ENCODE results near the gene SMYD3. TPM values are rescaled to one million over a fixed set of nuclear protein-coding genes. Genes with fewer than 3 reads are reported as not detected.

The SMYD3 gene
- total RNA-seq, 3 donors from 2014 or later = 16.3 to 18.0 (median 16.4) TPM

GRCh38 chr1:246261639-246262038 lies 245.4 kb downstream of the SMYD3 start:
- no peak for TF ChIP-seq CTCF (IDR thresholded peaks at IDR 0.05)
- intact Hi-C loops (cut with DNase I, micrococcal nuclease) = no loop called here
- ATAC-seq (no peak), DNase-seq (no peak)
- H3K4me3 ChIP-seq = no peak overlapping the region
- no peaks in the 10 kb centered on the region for H3K36me3 ChIP-seq (ENCODE audit: low read depth)
- H3K9me3 ChIP-seq = peaks cover 10% of the 10 kb centered on the region
- H3K4me1 ChIP-seq (ENCODE audit: low read depth) = no peaks in the 10 kb centered on the region

DNA sequence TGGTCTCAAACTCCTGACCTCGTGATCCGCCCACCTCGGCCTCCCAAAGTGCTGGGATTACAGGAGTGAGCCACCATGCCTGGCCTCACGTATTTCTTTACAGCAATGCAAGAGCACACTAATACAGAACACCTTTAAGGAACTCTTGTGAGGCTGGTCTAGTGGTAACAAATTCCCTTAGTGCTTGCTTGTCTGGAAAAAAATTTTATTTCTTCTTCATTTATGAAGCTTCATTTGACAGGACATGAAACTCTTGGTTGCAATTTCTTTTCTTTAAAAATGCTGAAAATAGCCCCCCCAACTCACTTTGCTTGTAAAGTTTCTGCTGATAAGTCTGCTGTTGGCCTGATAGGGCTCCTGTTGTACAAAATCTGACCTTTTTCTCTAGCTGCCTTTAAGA lies 248.8 kb downstream of the SMYD3 start:
- no peak overlapping the region for H3K4me3 ChIP-seq

GRCh38 chr1:246255773-246256172 lies 251.3 kb downstream of the SMYD3 start:
- no peaks in the 10 kb centered on the region for H3K4me1 ChIP-seq (ENCODE audit: low read depth)
- H3K9me3 ChIP-seq = peaks cover 10% of the 10 kb centered on the region
- H3K36me3 ChIP-seq (ENCODE audit: low read depth) = no peaks in the 10 kb centered on the region
- DNase-seq = no peak
- ATAC-seq = no peak
- no peak for TF ChIP-seq CTCF (IDR thresholded peaks at IDR 0.05)
- intact Hi-C loops (cut with DNase I, micrococcal nuclease) = no loop called here
- no peak overlapping the region for H3K4me3 ChIP-seq

More for the DNA sequence above, 248.8 kb downstream of the SMYD3 start:
- no peak for ATAC-seq
- no peak for DNase-seq
- Histone ChIP-seq H3K36me3 (ENCODE audit: low read depth) (no peaks in the 10 kb centered on the region), H3K9me3 (peaks cover 10% of the 10 kb centered on the region), H3K4me1 (ENCODE audit: low read depth) (no peaks in the 10 kb centered on the region)
- TF ChIP-seq CTCF (IDR thresholded peaks at IDR 0.05) = no peak
- intact Hi-C loops (cut with DNase I, micrococcal nuclease) = no loop called here

DNA sequence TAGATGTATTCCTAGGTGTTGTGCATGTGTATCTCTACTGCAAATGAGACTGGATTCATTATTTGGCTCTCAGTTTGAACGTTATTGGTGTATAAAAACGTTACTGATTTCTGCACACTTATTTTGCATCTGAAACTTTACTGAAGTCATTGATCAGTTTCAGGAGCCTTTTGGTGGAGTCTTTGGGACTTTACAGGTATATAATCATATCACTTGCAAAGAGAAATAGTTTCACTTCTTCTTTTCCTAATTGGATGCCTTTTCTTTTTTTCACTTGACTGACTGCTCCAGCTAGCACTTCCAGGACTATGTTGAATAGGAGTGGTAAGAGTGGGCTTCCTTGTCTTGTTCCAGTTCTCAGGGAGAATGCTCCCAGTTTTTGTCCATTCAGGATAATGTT lies 252.2 kb downstream of the SMYD3 start:
- intact Hi-C loops (cut with DNase I, micrococcal nuclease) = no loop called here
- Histone ChIP-seq H3K4me1 (ENCODE audit: low read depth) (no peaks in the 10 kb centered on the region), H3K36me3 (ENCODE audit: low read depth) (no peaks in the 10 kb centered on the region), H3K9me3 (peaks cover 10% of the 10 kb centered on the region), H3K4me3 (no peak overlapping the region)
- DNase-seq (no peak), ATAC-seq (no peak)
- no peak for TF ChIP-seq CTCF (IDR thresholded peaks at IDR 0.05)

- Histone ChIP-seq H3K36me3 (ENCODE audit: low read depth) (no peaks in the 10 kb centered on the region), H3K9me3 (no peaks in the 10 kb centered on the region), H3K4me3 (no peak overlapping the region), H3K4me1 (ENCODE audit: low read depth) (no peaks in the 10 kb centered on the region)
- no peak for TF ChIP-seq CTCF (IDR thresholded peaks at IDR 0.05)
- intact Hi-C loops (cut with DNase I, micrococcal nuclease) = no loop called here
- DNase-seq (no peak), ATAC-seq (no peak)
These were observed 260.6 kb downstream of the SMYD3 start for GRCh38 chr1:246246430-246246829.

DNA sequence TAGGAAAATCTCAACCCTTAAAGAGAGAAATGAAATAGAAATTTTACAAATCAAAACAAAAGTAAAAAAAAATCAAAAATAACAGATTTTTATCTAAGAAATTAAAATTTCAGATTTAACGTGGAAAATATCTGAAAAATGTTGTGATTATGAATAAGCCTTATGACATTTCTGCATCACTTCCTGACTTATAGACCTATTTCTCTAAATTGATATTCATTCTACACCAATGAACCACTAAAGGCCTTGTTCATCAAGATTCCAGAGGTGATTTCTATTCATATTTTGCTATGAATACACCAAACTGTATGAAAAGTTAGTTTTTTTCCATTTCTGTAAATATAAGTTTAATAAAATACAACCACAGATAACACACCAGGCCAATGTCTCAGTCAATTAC lies 261.5 kb downstream of the SMYD3 start:
- no peak for TF ChIP-seq CTCF (IDR thresholded peaks at IDR 0.05)
- H3K36me3 ChIP-seq (ENCODE audit: low read depth) = no peaks in the 10 kb centered on the region
- H3K9me3 ChIP-seq = no peaks in the 10 kb centered on the region
- ATAC-seq (no peak), DNase-seq (no peak)
- H3K4me1 ChIP-seq (ENCODE audit: low read depth) = no peaks in the 10 kb centered on the region
- intact Hi-C loops (cut with DNase I, micrococcal nuclease) = no loop called here
- H3K4me3 ChIP-seq = no peak overlapping the region

Measured in mucosa of descending colon (tissue), 3 donors.